Stomach (tissue), 4 donors: ENCODE measurements around the gene TGFBR3L.

Source experiments
- CTCF ChIP-seq, 7 experiments: fragments of 450-650 bp in 4 of 7; fragments of 200-600 bp in 3 of 7; sonication (generic) in 3 of 7; IDR thresholded peaks; one replicate each; pipeline ENCODE4 v1.5.1; 2016 to 2019; ENCODE audit warnings: antibody characterized with exemption in 7 of 7, control low read depth in 2 of 7, mild to moderate bottlenecking in 1 of 7
- EP300 ChIP-seq: sonication (generic); formaldehyde crosslinking; IDR thresholded peaks from one replicate; pipeline ENCODE4 v1.6.1; 2017; ENCODE audit warnings: antibody characterized with exemption
- POLR2AphosphoS5 ChIP-seq, 3 donors: sonication (generic); formaldehyde crosslinking; IDR thresholded peaks; one replicate each; pipeline ENCODE4 v1.6.1; 2016; ENCODE audit warnings: antibody characterized with exemption in 3 of 3

- TF ChIP-seq CTCF (IDR thresholded peaks at IDR 0.05) (no peak), EP300 (no peak), POLR2AphosphoS5 (IDR thresholded peaks at IDR 0.05) (no peak)
These were observed 8.9 kb downstream of the TGFBR3L start for GRCh38 chr19:7923295-7924191.
